ENCODE measurements around the gene CLEC4F. TPM values are rescaled to one million over a fixed set of nuclear protein-coding genes. Genes with fewer than 3 reads are reported as not detected.
A peak's percentile ranks its signal among the peaks of the same experiment; 100 is the strongest.

The CLEC4F gene
- total RNA-seq, 1 experiment from 2014 or later: not detected

DNA sequence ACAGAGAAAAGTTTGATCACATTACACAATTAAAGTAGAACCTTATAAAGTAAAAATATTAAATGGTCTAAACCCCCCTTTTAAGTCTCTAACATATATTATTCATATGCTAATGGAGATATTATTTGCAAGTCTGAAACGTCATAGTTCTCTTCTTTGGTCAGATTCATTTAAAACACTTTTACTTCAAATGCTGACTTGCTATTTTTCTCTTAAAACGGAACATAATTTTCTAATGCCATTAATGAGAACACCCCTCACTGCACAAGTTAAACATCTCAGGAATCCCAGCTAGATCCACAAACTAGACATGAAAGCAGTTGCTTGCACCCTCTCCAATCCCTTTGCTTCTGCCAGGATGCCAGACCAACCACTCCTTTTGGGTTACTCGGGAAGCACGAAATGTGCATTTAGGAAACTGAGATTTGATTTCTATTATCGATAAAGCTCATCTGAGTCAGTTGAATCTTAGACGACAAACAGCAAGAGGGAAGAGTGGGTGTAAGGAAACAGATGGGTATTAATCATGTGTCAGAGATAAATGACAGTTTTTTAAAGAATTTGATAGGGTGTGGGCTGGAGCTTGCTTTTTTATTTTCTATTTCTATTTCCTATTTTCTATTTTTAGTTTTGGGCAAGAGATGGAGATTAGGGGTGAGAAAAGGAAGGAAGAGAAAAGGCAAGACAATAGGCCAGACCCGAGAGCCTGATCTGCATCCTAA is 53.9 kb downstream of the CLEC4F start:
- H3K9me3 Mint-ChIP-seq: no peaks in the 10 kb centered on the region; a peak in 1 of 5 replicates
- Histone ChIP-seq H3K79me1 (ENCODE audit: insufficient read depth, low read depth, low read length, poor library complexity, severe bottlenecking) (no peaks in the 10 kb centered on the region), H3K56ac (ENCODE audit: insufficient read length, low read depth, low read length) (no peak overlapping the region), H3K18ac (ENCODE audit: insufficient read length, low read depth, low read length) (no peak overlapping the region), H2BK12ac (ENCODE audit: insufficient read length, low read depth, low read length) (no peak overlapping the region), H2BK120ac (ENCODE audit: low read depth, low read length, poor library complexity, severe bottlenecking) (no peak overlapping the region), H3K23ac (ENCODE audit: insufficient read length, low read depth, low read length) (no peak overlapping the region), H3K27me3 (ENCODE audit: insufficient read depth, low read length) (no peaks in the 10 kb centered on the region), H2BK15ac (ENCODE audit: low read depth, low read length) (no peak overlapping the region), H2AK5ac (ENCODE audit: insufficient read length, low read length) (no peak overlapping the region), H3K9ac (ENCODE audit: extremely low read depth, insufficient read length, low read length) (peak overlapping the region; percentile 95), H3K79me2 (ENCODE audit: insufficient read depth, low read length) (peaks cover 32% of the 10 kb centered on the region; the same call in 1 of the 2 replicates), H3T11ph (ENCODE audit: low read length) (peak overlapping the region; percentile 87), H4K91ac (ENCODE audit: insufficient read length, low read depth, low read length) (no peak overlapping the region), H2BK5ac (ENCODE audit: insufficient read length, low read length) (no peak overlapping the region), H3K14ac (ENCODE audit: insufficient read depth, low read length) (peak overlapping the region; percentile 16; the same call in 1 of the 2 replicates), H2AFZ (ENCODE audit: low read length) (no peak overlapping the region), H4K8ac (replicated peaks; ENCODE audit: insufficient read length, low read depth, low read length) (no peak overlapping the region), H2BK20ac (ENCODE audit: low read depth, low read length, poor library complexity, severe bottlenecking) (no peak overlapping the region), H4K20me1 (ENCODE audit: control insufficient read depth, insufficient read depth, insufficient read length) (no peaks in the 10 kb centered on the region), H3K23me2 (ENCODE audit: insufficient read length, low read depth, low read length, poor library complexity, severe bottlenecking) (peaks cover 5% of the 10 kb centered on the region), H3K4me1 (ENCODE audit: insufficient read depth, low read length) (peaks cover 16% of the 10 kb centered on the region; the same call in 1 of the 2 replicates), H3K27ac (ENCODE audit: insufficient read length, low read depth, low read length) (peak overlapping the region; percentile 85), H3K4me2 (ENCODE audit: insufficient read depth, insufficient read length, low read length) (peak overlapping the region; percentile 95), H3K9me3 (ENCODE audit: control insufficient read depth, low read depth, low read length) (no peaks in the 10 kb centered on the region), H4K5ac (ENCODE audit: insufficient read length, low read depth, low read length) (no peak overlapping the region), H3K4ac (ENCODE audit: low read depth, low read length) (no peak overlapping the region; the same call in 1 of the 2 replicates)
- no peak for DNase-seq
- WGBS (ENCODE audit: extremely low coverage, insufficient read length, low lambda C conversion rate): no CpG with 5 or more reads among the region's 7 CpGs
- peak overlapping the region; percentile 76 to 98 (median 83); a peak in 6 of 7 replicates for H3K27ac Mint-ChIP-seq
- H3K4me3 Mint-ChIP-seq: peak overlapping the region; percentile 80 to 91
- TF ChIP-seq CTCF (conservative IDR thresholded peaks at IDR 0.05): no peak
- H3K27me3 Mint-ChIP-seq (ENCODE audit: low read depth): peaks cover 3% of the 10 kb centered on the region; the same call in 1 of the 2 replicates
- H3K36me3 Mint-ChIP-seq (ENCODE audit: insufficient read depth in 1 of 3, low read depth in 3 of 3): peaks cover 6 to 10% (median 7%) of the 10 kb centered on the region in 3 experiments; a peak in 6 of 7 replicates
- peaks cover 43 to 51% of the 10 kb centered on the region in 2 experiments for H3K4me1 Mint-ChIP-seq
